DOHH2 (cell line): ENCODE measurements around the gene ST3GAL2.
"Not testable (repeated sequence)": the region's sequence is repeated elsewhere in the genome, so short reads cannot be mapped to it uniquely, and the experiment has no call there.

Experiments
- EZH2phosphoT487 ChIP-seq: fragments of 200-600 bp; sonication (generic); IDR thresholded peaks from 2 replicates; pipeline ENCODE4 v1.6.1; 2017; ENCODE audit warnings: borderline replicate concordance, mild to moderate bottlenecking, antibody characterized with exemption, low read length, moderate library complexity, mixed read lengths
- TF ChIP-seq, protein P1 (sequence below): fragments of 200-600 bp; sonication (generic); IDR thresholded peaks from one replicate; pipeline ENCODE4 v1.5.1; 2014; ENCODE audit warnings: antibody characterized with exemption, mild to moderate bottlenecking, low read depth, low read length; ENCODE audit not compliant: poor library complexity, severe bottlenecking

DNA sequence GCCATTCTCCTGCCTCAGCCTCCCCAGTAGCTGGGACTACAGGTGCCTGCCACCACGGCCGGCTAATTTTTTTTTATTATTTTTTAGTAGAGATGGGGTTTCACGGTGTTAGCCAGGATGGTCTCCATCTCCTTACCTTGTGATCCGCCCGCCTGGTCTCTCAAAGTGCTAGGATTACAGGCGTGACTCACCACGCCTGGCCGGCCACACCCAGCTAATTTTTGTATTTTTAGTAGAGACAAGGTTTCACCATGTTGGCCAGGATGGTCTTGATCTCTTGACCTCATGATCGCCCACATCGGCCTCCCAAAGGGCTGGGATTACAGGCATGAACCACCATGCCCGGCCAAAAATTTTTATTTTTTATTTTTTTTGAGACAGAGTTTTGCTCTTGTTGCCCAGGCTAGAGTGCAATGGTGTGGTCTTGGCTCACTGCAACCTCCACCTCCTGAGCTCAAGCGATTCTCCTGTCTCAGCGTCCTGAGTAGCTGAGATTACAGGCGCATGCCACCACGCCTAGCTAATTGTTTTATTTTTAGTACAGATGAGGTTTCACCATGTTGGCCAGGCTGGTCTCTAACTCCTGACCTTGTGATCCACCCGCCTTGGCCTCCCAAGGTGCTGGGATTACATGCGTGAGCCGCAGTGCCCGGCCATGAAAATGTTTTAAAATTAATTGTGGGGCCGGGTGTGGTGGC, 52.5 kb downstream of the ST3GAL2 start:
- TF ChIP-seq, protein P1, sequence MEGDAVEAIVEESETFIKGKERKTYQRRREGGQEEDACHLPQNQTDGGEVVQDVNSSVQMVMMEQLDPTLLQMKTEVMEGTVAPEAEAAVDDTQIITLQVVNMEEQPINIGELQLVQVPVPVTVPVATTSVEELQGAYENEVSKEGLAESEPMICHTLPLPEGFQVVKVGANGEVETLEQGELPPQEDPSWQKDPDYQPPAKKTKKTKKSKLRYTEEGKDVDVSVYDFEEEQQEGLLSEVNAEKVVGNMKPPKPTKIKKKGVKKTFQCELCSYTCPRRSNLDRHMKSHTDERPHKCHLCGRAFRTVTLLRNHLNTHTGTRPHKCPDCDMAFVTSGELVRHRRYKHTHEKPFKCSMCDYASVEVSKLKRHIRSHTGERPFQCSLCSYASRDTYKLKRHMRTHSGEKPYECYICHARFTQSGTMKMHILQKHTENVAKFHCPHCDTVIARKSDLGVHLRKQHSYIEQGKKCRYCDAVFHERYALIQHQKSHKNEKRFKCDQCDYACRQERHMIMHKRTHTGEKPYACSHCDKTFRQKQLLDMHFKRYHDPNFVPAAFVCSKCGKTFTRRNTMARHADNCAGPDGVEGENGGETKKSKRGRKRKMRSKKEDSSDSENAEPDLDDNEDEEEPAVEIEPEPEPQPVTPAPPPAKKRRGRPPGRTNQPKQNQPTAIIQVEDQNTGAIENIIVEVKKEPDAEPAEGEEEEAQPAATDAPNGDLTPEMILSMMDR, result not testable (repeated sequence)
- TF ChIP-seq EZH2phosphoT487, result not testable (repeated sequence)
